ENCODE data around the gene APCDD1L.

- no peak for TF ChIP-seq MAX (CRISPR knock-in tag; IDR thresholded peaks at IDR 0.05)
- TF ChIP-seq, protein P1, sequence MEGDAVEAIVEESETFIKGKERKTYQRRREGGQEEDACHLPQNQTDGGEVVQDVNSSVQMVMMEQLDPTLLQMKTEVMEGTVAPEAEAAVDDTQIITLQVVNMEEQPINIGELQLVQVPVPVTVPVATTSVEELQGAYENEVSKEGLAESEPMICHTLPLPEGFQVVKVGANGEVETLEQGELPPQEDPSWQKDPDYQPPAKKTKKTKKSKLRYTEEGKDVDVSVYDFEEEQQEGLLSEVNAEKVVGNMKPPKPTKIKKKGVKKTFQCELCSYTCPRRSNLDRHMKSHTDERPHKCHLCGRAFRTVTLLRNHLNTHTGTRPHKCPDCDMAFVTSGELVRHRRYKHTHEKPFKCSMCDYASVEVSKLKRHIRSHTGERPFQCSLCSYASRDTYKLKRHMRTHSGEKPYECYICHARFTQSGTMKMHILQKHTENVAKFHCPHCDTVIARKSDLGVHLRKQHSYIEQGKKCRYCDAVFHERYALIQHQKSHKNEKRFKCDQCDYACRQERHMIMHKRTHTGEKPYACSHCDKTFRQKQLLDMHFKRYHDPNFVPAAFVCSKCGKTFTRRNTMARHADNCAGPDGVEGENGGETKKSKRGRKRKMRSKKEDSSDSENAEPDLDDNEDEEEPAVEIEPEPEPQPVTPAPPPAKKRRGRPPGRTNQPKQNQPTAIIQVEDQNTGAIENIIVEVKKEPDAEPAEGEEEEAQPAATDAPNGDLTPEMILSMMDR (IDR thresholded peaks at IDR 0.05), result no peak
- TF ChIP-seq HMGA2 (CRISPR knock-in tag; IDR thresholded peaks at IDR 0.05), result no peak
- no peak for TF ChIP-seq ZNF232 (CRISPR knock-in tag; IDR thresholded peaks at IDR 0.05)
- no peak for TF ChIP-seq ATF2 (CRISPR knock-in tag; IDR thresholded peaks at IDR 0.05; ENCODE audit: borderline replicate concordance, low read depth)
- TF ChIP-seq ZNF138 (CRISPR knock-in tag; conservative IDR thresholded peaks at IDR 0.05), result no peak
Observed at GRCh38 chr20:58512808-58513552, 2.2 kb downstream of the APCDD1L start.
